Measurements from ENCODE around the gene CLIC3.

DNA sequence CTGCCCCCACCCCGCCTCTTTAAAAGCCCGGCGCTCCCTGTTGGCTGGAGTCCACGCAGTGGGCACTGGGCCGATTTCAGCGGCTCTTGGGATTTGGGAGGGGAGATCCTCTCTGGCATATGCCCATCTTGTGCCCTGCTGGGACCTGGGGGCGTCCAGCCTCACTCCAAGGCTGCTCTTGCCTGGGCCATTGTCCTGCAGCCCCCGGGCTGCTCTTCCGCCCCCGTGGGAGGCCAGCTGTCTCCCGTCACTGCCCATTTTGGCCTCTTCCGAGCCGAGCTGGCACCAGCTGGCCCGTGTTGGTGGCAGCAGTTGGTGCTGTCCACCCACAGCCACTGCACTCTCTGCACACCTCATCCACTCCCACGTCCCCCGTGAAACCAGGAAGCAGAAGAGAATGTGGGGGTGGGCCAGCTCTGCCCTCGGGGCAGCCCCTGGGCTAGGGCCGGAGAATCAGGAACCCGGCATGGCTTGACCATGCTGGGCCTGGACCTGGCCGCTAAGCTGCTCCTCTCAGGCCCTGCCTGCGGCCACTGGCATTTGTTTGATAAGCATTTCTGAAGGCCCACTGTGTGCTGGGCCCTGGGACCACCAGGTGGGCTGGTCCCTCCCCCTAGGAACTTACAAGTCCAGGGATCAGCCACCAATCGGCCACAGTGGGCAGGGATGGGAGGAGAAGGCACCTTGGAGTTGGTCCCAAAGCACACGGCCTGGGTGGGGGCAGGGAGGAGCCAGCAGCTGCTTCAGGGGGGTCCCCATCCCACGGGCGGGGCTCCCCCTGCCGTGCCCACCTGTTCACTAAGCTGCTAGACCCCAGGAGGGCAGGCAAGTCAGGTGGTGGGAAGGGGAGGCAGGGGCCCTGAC lies 49.1 kb downstream of the CLIC3 start:
- TF ChIP-seq, protein P1, sequence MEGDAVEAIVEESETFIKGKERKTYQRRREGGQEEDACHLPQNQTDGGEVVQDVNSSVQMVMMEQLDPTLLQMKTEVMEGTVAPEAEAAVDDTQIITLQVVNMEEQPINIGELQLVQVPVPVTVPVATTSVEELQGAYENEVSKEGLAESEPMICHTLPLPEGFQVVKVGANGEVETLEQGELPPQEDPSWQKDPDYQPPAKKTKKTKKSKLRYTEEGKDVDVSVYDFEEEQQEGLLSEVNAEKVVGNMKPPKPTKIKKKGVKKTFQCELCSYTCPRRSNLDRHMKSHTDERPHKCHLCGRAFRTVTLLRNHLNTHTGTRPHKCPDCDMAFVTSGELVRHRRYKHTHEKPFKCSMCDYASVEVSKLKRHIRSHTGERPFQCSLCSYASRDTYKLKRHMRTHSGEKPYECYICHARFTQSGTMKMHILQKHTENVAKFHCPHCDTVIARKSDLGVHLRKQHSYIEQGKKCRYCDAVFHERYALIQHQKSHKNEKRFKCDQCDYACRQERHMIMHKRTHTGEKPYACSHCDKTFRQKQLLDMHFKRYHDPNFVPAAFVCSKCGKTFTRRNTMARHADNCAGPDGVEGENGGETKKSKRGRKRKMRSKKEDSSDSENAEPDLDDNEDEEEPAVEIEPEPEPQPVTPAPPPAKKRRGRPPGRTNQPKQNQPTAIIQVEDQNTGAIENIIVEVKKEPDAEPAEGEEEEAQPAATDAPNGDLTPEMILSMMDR (IDR thresholded peaks at IDR 0.05), result no peak
- no peak for TF ChIP-seq POLR2A (IDR thresholded peaks at IDR 0.05)
